Lower leg skin (tissue), 3 donors: ENCODE measurements around the gene ANKRD42.

ENCODE experiments used
- CTCF ChIP-seq, 3 donors: fragments of 450-650 bp; IDR thresholded peaks; one replicate each; pipeline ENCODE4 v1.5.1; 2016; ENCODE audit warnings: antibody characterized with exemption in 3 of 3, mild to moderate bottlenecking in 3 of 3, moderate library complexity in 2 of 3
- POLR2A ChIP-seq, 2 donors: fragments of 450-650 bp; IDR thresholded peaks; one replicate each; pipeline ENCODE4 v1.6.1; 2016 to 2017; ENCODE audit warnings: antibody characterized with exemption in 2 of 2, mild to moderate bottlenecking in 1 of 2, moderate library complexity in 1 of 2

DNA sequence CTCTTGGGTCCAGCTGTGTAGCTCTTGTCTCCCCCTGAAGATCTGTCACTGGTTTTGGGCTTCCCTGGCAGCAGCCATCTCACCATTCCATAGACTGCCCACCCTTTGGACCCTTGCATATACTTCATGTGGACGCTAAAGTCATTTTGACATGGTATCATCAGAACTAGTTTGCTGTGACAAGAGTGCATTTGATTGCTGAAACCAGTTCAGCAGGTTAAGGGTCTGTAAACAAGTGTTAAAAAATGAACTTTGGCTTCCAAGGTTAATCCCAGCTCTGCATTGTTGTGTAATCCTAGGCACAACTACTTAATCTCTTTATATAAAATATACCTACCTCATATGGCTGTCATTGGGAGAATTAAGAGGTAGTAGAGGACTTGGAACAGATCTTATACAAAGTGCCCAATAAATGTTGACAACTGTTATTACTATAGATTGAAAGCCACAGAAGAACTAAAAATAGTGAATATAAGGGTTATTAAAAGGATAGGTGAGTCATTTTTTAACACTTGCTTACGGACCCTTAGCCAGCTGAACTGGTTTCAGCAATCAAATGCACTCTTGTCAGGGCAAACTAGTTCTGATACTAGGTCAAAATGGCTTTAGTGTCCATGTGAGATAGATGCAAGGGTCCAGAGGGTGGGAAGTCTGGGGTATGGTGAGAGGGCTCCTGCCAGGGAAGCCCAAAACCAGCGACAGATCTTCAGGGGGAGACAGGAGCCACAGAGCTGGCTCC lies 63.3 kb downstream of the ANKRD42 start:
- no peak for TF ChIP-seq CTCF (IDR thresholded peaks at IDR 0.05)
- TF ChIP-seq POLR2A (IDR thresholded peaks at IDR 0.05), result no peak
